Activated CD4-positive, alpha-beta memory T cell treated with anti-CD3 and anti-CD28 coated beads, Interleukin-2, amount 10 ng/mL, durations not matched to agents 7 days and 5 days (primary cell): Measurements from ENCODE around the gene DGKG. TPM values are rescaled to one million over a fixed set of nuclear protein-coding genes. Genes with fewer than 3 reads are reported as not detected.
A peak's percentile ranks its signal among the peaks of the same experiment; 100 is the strongest.

Source experiments
- CTCF ChIA-PET: fragments of 350-600 bp; sonication (Branson Sonifier 250); formaldehyde crosslinking; loops from one replicate; lab custom pipeline; 2021; ENCODE audit warnings: antibody characterized with exemption, inconsistent platforms; lab: Charles Lee
- POLR2A ChIA-PET: fragments of 350-600 bp; sonication (Branson Sonifier 250); formaldehyde crosslinking; loops from one replicate; lab custom pipeline; 2021; ENCODE audit warnings: antibody characterized with exemption; lab: Charles Lee
- DNase-seq: peaks from one replicate; pipeline ENCODE4 v3.0.0-alpha.2; 2020
- H3K27ac Mint-ChIP-seq: one replicate; pipeline ENCODE4 v1.8.0; 2021; ENCODE audit warnings: mild to moderate bottlenecking, mixed read lengths
- H3K27me3 Mint-ChIP-seq: one replicate; pipeline ENCODE4 v1.8.0; 2021; ENCODE audit warnings: mixed read lengths
- H3K36me3 Mint-ChIP-seq: one replicate; pipeline ENCODE4 v1.8.0; 2021; ENCODE audit warnings: low read depth, mixed read lengths
- H3K4me1 Mint-ChIP-seq: one replicate; pipeline ENCODE4 v1.8.0; 2021; ENCODE audit warnings: mixed read lengths
- H3K4me3 Mint-ChIP-seq: one replicate; pipeline ENCODE4 v1.8.0; 2021; ENCODE audit warnings: mild to moderate bottlenecking, mixed read lengths
- H3K9me3 Mint-ChIP-seq: one replicate; pipeline ENCODE4 v1.8.0; 2021; ENCODE audit warnings: mixed read lengths
- total RNA-seq, 2 experiments: library from RNA; stranded (reverse); gene quantifications; one replicate each; pipeline ENCODE4 v1.2.3, GENCODE V29; 2021

Gene DGKG
- total RNA-seq, 2 experiments from 2014 or later, result 0.13 to 0.58 TPM

- no peak overlapping the region for H3K4me3 Mint-ChIP-seq
- no peaks in the 10 kb centered on the region for H3K9me3 Mint-ChIP-seq
- DNase-seq, result no peak
- H3K27me3 Mint-ChIP-seq, result peaks cover 21% of the 10 kb centered on the region
- CTCF ChIA-PET, result no interaction called here
- H3K36me3 Mint-ChIP-seq, result no peaks in the 10 kb centered on the region
- POLR2A ChIA-PET, result no interaction called here
- H3K4me1 Mint-ChIP-seq, result peaks cover 14% of the 10 kb centered on the region
- H3K27ac Mint-ChIP-seq, result no peak overlapping the region
Measured at GRCh38 chr3:186251948-186252619, 110.0 kb downstream of the DGKG start.

GRCh38 chr3:186248850-186249249 is 113.2 kb downstream of the DGKG start:
- Mint-ChIP-seq H3K4me1 (peaks cover 2% of the 10 kb centered on the region), H3K27me3 (peaks cover 23% of the 10 kb centered on the region), H3K27ac (no peak overlapping the region), H3K36me3 (no peaks in the 10 kb centered on the region), H3K4me3 (no peak overlapping the region), H3K9me3 (no peaks in the 10 kb centered on the region)
- DNase-seq, result no peak
- ChIA-PET CTCF (interaction anchor here (1.0 to 1.1 kb wide), 2 partner anchors 11 to 369 kb away, joined by 3 to 4 read pairs; no protein-coding TSS in a partner anchor), POLR2A (no interaction called here)

GRCh38 chr3:186247821-186248814 is 113.9 kb downstream of the DGKG start:
- ChIA-PET POLR2A (no interaction called here), CTCF (interaction anchor here (1.0 to 2.9 kb wide), 3 partner anchors 11 to 369 kb away, joined by 3 to 11 read pairs (median 4); no protein-coding TSS in a partner anchor)
- Mint-ChIP-seq H3K4me3 (no peak overlapping the region), H3K27ac (no peak overlapping the region), H3K4me1 (no peaks in the 10 kb centered on the region), H3K9me3 (no peaks in the 10 kb centered on the region), H3K27me3 (peaks cover 23% of the 10 kb centered on the region), H3K36me3 (no peaks in the 10 kb centered on the region)
- DNase-seq, result no peak

DNA sequence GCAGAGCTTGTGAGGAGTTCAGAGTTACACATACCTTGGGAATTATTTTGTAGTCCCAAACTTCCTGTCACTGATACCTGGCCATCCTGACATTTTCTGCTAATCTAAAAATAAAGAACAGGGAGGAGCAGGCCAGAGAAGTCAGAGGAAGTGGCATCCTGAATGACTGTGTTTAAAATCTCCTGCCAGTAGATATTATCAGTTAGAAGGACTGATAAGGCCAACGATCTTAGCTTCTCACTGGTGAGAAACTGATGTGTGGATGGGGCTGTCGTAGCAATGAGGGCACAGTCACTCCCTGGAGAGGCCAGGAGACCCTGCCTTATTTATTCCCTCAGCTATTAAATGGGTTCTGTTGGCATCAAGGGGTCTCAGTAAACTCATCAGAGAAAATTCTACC is 115.1 kb downstream of the DGKG start:
- H3K9me3 Mint-ChIP-seq, result no peaks in the 10 kb centered on the region
- ChIA-PET CTCF (interaction anchor here (0.8 to 2.9 kb wide), 2 partner anchors 12 to 293 kb away, joined by 3 to 11 read pairs; no protein-coding TSS in a partner anchor), POLR2A (no interaction called here)
- H3K4me1 Mint-ChIP-seq, result peaks cover 8% of the 10 kb centered on the region
- H3K36me3 Mint-ChIP-seq, result no peaks in the 10 kb centered on the region
- no peak for DNase-seq
- no peak overlapping the region for H3K27ac Mint-ChIP-seq
- H3K27me3 Mint-ChIP-seq, result peaks cover 21% of the 10 kb centered on the region
- no peak overlapping the region for H3K4me3 Mint-ChIP-seq

DNA sequence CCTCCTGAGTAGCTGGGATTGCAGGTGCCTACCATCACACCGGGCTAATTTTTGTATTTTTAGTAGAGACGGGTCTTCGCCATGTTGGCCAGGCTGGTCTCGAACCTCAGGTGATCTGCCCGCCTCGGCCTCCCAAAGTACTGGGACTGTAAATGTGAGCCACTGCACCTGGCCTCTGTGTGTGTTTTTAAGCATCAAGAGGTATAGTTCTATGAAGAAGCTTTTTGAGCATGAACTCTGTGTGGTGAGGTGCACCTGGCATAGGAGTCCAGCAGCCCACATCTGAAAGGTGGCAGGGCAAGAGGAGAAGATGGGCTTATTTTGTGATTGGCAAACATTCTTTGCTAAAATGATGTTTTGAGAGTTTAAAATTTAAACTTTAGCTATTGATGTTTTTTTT is 118.0 kb downstream of the DGKG start:
- DNase-seq, result no peak
- Mint-ChIP-seq H3K36me3 (no peaks in the 10 kb centered on the region), H3K9me3 (no peaks in the 10 kb centered on the region), H3K4me1 (peaks cover 10% of the 10 kb centered on the region), H3K4me3 (no peak overlapping the region), H3K27me3 (peaks cover 15% of the 10 kb centered on the region), H3K27ac (no peak overlapping the region)
- CTCF ChIA-PET, result interaction anchor here (0.6 to 1.3 kb wide), 2 partner anchors 267 to 389 kb away, joined by 3 to 7 read pairs; no protein-coding TSS in a partner anchor
- POLR2A ChIA-PET, result no interaction called here

DNA sequence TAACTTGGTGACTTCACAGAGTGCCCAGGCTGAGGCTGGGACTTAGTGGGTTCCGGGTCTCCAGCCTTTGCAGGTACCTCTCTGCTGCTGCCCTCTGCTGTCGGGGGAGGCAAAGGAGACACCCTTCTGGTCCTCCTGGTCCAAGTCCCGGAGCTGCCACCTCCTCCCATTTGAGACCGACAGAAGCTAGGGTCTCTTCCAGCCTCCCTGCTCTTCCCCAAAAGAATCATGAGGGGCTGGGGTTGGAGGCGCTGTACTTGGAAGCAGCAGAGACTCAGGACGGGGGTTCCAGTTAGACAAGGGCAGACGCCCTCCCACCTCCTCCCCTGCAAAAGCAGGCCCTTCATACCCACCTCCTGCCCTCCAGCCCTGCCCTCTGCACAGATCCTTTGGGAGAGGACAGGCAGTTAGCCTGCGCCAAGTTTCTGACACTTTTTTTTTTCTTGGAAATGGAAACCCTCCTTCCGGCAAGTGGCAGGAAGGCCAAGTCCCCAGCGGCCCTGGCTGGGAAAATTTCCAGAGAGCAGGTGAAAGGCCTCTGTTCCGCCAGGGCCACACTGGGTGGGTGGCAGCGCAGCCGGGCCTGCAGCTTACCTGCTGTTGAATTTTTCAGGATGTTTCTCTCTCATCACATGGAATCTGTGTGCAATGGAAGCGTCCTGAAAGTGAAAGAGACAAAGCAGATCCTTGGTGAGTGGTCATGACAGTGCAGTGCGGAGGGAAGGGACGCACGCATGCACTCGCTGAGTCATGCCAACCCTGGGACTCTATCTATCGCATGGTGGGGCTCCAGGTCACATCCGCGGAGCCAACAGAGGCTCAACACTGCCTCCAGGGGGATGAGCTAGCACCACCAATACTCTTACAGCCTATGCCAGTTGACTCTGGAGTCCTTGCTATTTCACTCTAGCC is 119.9 kb downstream of the DGKG start:
- H3K9me3 Mint-ChIP-seq, result no peaks in the 10 kb centered on the region
- CTCF ChIA-PET, result interaction anchor here (1.0 to 2.4 kb wide), 7 partner anchors 11 to 299 kb away, joined by 3 to 17 read pairs (median 5); no protein-coding TSS in a partner anchor
- DNase-seq, result peak; percentile 66
- no peaks in the 10 kb centered on the region for H3K36me3 Mint-ChIP-seq
- H3K4me3 Mint-ChIP-seq, result peak overlapping the region; percentile 27
- H3K4me1 Mint-ChIP-seq, result peaks cover 10% of the 10 kb centered on the region
- H3K27me3 Mint-ChIP-seq, result peaks cover 8% of the 10 kb centered on the region
- POLR2A ChIA-PET, result no interaction called here
- no peak overlapping the region for H3K27ac Mint-ChIP-seq

DNA sequence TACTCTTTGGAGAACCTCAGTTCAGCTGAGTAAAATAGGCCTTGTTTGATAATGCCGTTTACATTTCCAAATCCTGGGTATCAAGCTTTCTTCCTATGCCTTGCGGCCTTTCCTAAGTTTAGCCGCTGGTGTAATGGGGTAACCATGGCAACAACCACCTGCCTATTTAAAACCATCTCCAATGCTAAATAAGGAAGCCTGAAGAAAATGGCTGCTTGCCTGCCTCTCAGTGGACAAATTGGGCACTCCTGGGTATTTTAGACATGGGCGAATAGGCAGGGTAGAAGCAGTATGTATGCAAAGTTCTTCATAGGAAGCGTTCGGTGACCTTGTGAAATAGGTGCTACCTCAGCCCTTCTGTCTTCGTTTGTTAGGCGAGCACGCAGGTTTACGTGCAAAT is 122.7 kb downstream of the DGKG start:
- ChIA-PET CTCF (no interaction called here), POLR2A (no interaction called here)
- no peaks in the 10 kb centered on the region for H3K36me3 Mint-ChIP-seq
- no peak for DNase-seq
- H3K4me1 Mint-ChIP-seq, result peaks cover 19% of the 10 kb centered on the region
- H3K27ac Mint-ChIP-seq, result no peak overlapping the region
- peaks cover 7% of the 10 kb centered on the region for H3K27me3 Mint-ChIP-seq
- no peak overlapping the region for H3K4me3 Mint-ChIP-seq
- no peaks in the 10 kb centered on the region for H3K9me3 Mint-ChIP-seq

- H3K36me3 Mint-ChIP-seq, result no peaks in the 10 kb centered on the region
- peaks cover 19% of the 10 kb centered on the region for H3K4me1 Mint-ChIP-seq
- ChIA-PET CTCF (no interaction called here), POLR2A (no interaction called here)
- DNase-seq, result no peak
- H3K27ac Mint-ChIP-seq, result no peak overlapping the region
- no peaks in the 10 kb centered on the region for H3K9me3 Mint-ChIP-seq
- H3K27me3 Mint-ChIP-seq, result peaks cover 9% of the 10 kb centered on the region
- no peak overlapping the region for H3K4me3 Mint-ChIP-seq
Measured at GRCh38 chr3:186237915-186238314, 124.1 kb downstream of the DGKG start.

DNA sequence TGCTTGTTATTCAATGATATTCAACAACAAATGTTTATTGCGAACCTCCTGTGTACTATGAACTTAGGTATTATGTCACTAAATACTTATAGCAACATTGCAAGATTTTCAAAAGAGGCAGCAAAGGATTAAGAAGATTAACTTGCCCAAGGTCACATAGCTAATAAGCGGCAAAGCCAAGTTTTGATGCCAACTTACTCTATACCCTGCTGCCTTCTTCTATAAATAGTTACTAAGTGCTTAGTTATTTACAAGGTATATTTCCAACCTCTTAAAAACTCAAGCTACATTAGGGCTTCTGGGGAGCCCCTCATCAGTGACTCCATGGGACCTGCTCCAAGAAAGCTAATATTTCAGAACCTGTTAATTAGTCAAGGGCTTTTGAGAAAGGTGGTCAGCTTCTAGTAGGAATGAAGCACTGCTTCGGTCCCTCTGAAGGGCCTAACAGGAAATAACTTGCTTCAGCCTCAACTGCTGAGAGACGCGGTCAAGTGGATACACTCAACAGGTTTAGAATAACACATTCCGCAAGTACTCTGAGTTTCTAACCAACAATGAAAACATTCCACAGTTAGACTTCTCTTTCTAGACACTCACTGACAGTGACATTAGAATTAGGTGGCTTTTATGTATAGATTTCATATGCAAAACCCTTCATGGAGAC is 125.5 kb downstream of the DGKG start:
- Mint-ChIP-seq H3K27me3 (peaks cover 10% of the 10 kb centered on the region), H3K9me3 (no peaks in the 10 kb centered on the region), H3K4me1 (peaks cover 10% of the 10 kb centered on the region), H3K4me3 (no peak overlapping the region), H3K27ac (no peak overlapping the region), H3K36me3 (no peaks in the 10 kb centered on the region)
- ChIA-PET POLR2A (no interaction called here), CTCF (interaction anchor here (1.4 kb wide), 1 partner anchor 254 kb away, joined by 5 read pairs; no protein-coding TSS in a partner anchor)
- no peak for DNase-seq

DNA sequence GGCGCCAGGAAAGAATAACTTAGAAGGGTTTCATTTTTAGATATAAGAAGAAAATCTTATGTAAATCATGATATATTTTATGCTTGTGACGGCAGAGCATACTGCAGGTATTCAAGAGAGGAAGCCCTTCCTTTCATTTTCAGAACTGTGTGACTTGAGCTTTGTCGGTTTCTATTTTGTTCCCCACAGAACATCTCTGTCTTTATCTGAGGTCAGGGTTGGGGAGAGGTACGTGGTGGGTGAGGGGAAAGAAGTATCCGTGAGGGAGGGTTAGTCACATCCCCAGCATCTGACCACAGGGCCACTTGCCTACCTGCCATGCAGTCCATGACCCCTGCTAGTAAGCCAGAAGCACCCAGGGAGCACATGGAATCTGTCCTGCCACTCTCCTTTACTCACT is 126.5 kb downstream of the DGKG start:
- Mint-ChIP-seq H3K4me1 (peaks cover 9% of the 10 kb centered on the region), H3K36me3 (no peaks in the 10 kb centered on the region), H3K9me3 (no peaks in the 10 kb centered on the region), H3K27ac (no peak overlapping the region), H3K4me3 (no peak overlapping the region), H3K27me3 (peaks cover 10% of the 10 kb centered on the region)
- POLR2A ChIA-PET, result no interaction called here
- no peak for DNase-seq
- CTCF ChIA-PET, result interaction anchor here (1.0 to 1.4 kb wide), 2 partner anchors 253 to 304 kb away, joined by 3 to 5 read pairs; no protein-coding TSS in a partner anchor

DNA sequence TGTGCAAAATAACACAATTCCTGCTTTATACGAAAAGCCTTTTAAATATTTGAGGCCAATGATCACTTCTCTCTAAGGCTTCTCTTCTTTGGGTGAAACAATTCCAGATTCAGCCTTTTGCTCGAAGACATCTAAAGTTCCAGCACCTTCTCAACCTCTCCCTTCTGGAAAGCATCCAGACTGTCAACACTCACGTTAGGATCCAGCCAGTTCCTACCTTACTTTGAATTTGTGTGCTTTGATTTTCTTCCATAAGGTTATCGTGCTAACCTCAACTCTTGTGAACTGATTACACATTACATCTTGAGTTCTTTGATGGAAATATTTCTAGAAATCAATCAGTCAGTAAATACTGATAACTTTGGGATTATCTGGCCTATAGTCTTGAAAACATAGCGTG is 127.9 kb downstream of the DGKG start:
- DNase-seq, result no peak
- Mint-ChIP-seq H3K4me3 (no peak overlapping the region), H3K27ac (no peak overlapping the region), H3K36me3 (no peaks in the 10 kb centered on the region), H3K4me1 (peaks cover 9% of the 10 kb centered on the region), H3K27me3 (peaks cover 18% of the 10 kb centered on the region), H3K9me3 (no peaks in the 10 kb centered on the region)
- CTCF ChIA-PET, result no interaction called here
- POLR2A ChIA-PET, result no interaction called here

DNA sequence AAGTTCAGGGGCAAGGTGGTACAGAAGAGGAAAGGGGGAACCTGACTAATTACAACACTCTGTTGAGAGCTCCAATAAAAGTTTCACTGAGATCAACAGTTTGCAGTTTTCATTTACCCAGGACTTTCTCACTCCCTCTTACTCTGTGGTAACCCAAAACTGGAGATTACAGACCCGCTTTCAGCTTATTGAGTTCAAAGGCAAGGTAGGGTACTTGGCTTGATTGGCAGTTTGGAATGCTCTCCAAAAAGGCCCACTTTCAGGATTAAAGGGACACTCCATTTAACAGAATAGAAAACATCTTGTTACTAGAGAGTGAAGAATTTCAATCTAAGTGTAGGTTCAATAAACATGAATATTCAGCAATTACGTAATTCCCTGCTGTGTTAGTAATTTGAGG is 135.6 kb downstream of the DGKG start:
- H3K4me3 Mint-ChIP-seq, result no peak overlapping the region
- ChIA-PET POLR2A (no interaction called here), CTCF (interaction anchor here (0.6 kb wide), 1 partner anchor 308 kb away, joined by 4 read pairs; no protein-coding TSS in a partner anchor)
- H3K4me1 Mint-ChIP-seq, result no peaks in the 10 kb centered on the region
- DNase-seq, result no peak
- H3K9me3 Mint-ChIP-seq, result no peaks in the 10 kb centered on the region
- peaks cover 64% of the 10 kb centered on the region for H3K27me3 Mint-ChIP-seq
- no peak overlapping the region for H3K27ac Mint-ChIP-seq
- no peaks in the 10 kb centered on the region for H3K36me3 Mint-ChIP-seq
